HG03039 (cell line): Measurements from ENCODE around the gene OTOL1.

ENCODE experiments used
- ATAC-seq: cut with Tn5 transposase; IDR thresholded peaks from one replicate; pipeline ENCODE4 v1.9.1; 2021; ENCODE audit warnings: mild to moderate bottlenecking, moderate library complexity; ENCODE audit not compliant: unreplicated experiment

The OTOL1 gene

GRCh38 chr3:161496508-161496907, at the start of gene OTOL1:
Gene OTOL1, plus strand, starts transcription at chr3:161496808. Its CDS starts 0 bp downstream, at chr3:161496808.
- no peak for ATAC-seq

GRCh38 chr3:161449785-161450184, 46.8 kb upstream of the OTOL1 start:
- ATAC-seq = no peak

GRCh38 chr3:161452179-161452578, 44.4 kb upstream of the OTOL1 start:
- ATAC-seq = no peak

GRCh38 chr3:161454615-161455014, 42.0 kb upstream of the OTOL1 start:
- ATAC-seq = no peak

GRCh38 chr3:161455962-161456361, 40.6 kb upstream of the OTOL1 start:
- no peak for ATAC-seq

- ATAC-seq = no peak
Observed at GRCh38 chr3:161462138-161462537, 34.5 kb upstream of the OTOL1 start.

GRCh38 chr3:161471211-161471610, 25.4 kb upstream of the OTOL1 start:
- ATAC-seq = no peak

- no peak for ATAC-seq
Observed at GRCh38 chr3:161474139-161474538, 22.5 kb upstream of the OTOL1 start.

GRCh38 chr3:161474741-161475140, 21.9 kb upstream of the OTOL1 start:
- no peak for ATAC-seq

GRCh38 chr3:161475206-161475605, 21.4 kb upstream of the OTOL1 start:
- no peak for ATAC-seq

GRCh38 chr3:161475905-161476304, 20.7 kb upstream of the OTOL1 start:
- ATAC-seq = no peak

GRCh38 chr3:161484226-161484625, 12.4 kb upstream of the OTOL1 start:
- no peak for ATAC-seq

GRCh38 chr3:161488284-161488683, 8.3 kb upstream of the OTOL1 start:
- ATAC-seq = peak; percentile 62

GRCh38 chr3:161489395-161489794, 7.2 kb upstream of the OTOL1 start:
- peak; percentile 96 for ATAC-seq

- ATAC-seq = peak; percentile 51
Observed at GRCh38 chr3:161490845-161491244, 5.8 kb upstream of the OTOL1 start.

GRCh38 chr3:161498259-161498921, 1.8 kb downstream of the OTOL1 start:
- no peak for ATAC-seq

GRCh38 chr3:161500068-161500796, 3.6 kb downstream of the OTOL1 start:
- no peak for ATAC-seq

- ATAC-seq = no peak
Observed at GRCh38 chr3:161503271-161503670, 6.7 kb downstream of the OTOL1 start.

- no peak for ATAC-seq
Observed at GRCh38 chr3:161508852-161509477, 12.4 kb downstream of the OTOL1 start.

- no peak for ATAC-seq
Observed at GRCh38 chr3:161510510-161511260, 14.1 kb downstream of the OTOL1 start.

GRCh38 chr3:161523916-161524315, 27.3 kb downstream of the OTOL1 start:
- ATAC-seq = no peak
